IPS-15b (cell line): Measurements from ENCODE around the gene SH3BP5.

ENCODE experiments used
- H3K27me3 ChIP-seq: one replicate; pipeline ENCODE4 v1.6.1; 2013; ENCODE audit warnings: low read length; ENCODE audit not compliant: control insufficient read depth, insufficient read depth
- H3K36me3 ChIP-seq: one replicate; pipeline ENCODE4 v1.6.1; 2013; ENCODE audit warnings: low read length; ENCODE audit not compliant: control insufficient read depth, insufficient read depth
- H3K4me1 ChIP-seq: one replicate; pipeline ENCODE4 v1.6.1; 2013; ENCODE audit warnings: mild to moderate bottlenecking, low read length; ENCODE audit not compliant: control insufficient read depth, insufficient read depth
- H3K4me3 ChIP-seq: one replicate; pipeline ENCODE4 v1.5.1; 2013; ENCODE audit warnings: low read depth, low read length
- H3K9ac ChIP-seq: one replicate; pipeline ENCODE4 v1.6.1; 2013; ENCODE audit warnings: low read depth, mild to moderate bottlenecking, low read length
- H3K9me3 ChIP-seq: one replicate; pipeline ENCODE4 v1.6.1; 2013; ENCODE audit warnings: mild to moderate bottlenecking, low read length; ENCODE audit not compliant: control insufficient read depth, insufficient read depth

The SH3BP5 gene

DNA sequence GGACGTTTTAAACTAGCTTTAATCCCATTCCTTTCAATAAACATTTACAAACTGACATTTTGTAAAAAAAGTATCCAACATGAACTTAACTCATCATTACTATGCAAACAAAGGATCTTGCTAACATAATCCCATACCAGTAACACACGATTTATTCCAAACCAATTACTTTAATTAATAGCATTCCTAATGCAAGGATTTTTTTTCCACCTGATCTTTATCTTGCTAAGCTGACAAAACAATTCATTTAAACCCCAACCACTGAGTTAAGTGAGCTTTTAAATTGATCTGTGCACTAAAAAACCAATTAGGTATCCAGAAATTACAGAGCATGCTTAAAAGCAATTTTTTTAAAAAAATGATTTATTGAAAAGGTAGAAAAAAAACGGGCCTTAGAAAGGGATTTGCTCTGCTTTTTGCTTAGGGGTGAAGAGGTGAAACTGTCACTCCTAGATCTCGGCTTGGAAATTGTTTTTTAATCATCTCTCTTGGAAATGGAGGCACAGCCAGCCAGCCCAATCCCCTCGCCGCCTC, 1.2 kb downstream of the SH3BP5 start:
- Histone ChIP-seq H3K4me1 (peaks cover 6% of the 10 kb centered on the region), H3K4me3 (peak overlapping the region; percentile 88), H3K9ac (no peak overlapping the region)

GRCh38 chr3:15330031-15330596, 2.3 kb downstream of the SH3BP5 start:
- no peak overlapping the region for H3K4me3 ChIP-seq

More for the DNA sequence above, 1.2 kb downstream of the SH3BP5 start:
- Histone ChIP-seq H3K27me3 (peaks cover 25% of the 10 kb centered on the region), H3K9me3 (no peaks in the 10 kb centered on the region), H3K36me3 (no peaks in the 10 kb centered on the region)

GRCh38 chr3:15329046-15330005, 3.1 kb downstream of the SH3BP5 start:
- Histone ChIP-seq H3K4me1 (peaks cover 12% of the 10 kb centered on the region), H3K4me3 (no peak overlapping the region), H3K9ac (no peak overlapping the region)

More at GRCh38 chr3:15330031-15330596, 2.3 kb downstream of the SH3BP5 start:
- H3K9ac ChIP-seq: no peak overlapping the region
- H3K36me3 ChIP-seq: no peaks in the 10 kb centered on the region
- H3K27me3 ChIP-seq: peaks cover 25% of the 10 kb centered on the region
- peaks cover 8% of the 10 kb centered on the region for H3K4me1 ChIP-seq
- no peaks in the 10 kb centered on the region for H3K9me3 ChIP-seq

GRCh38 chr3:15327941-15328340, 4.4 kb downstream of the SH3BP5 start:
- H3K4me3 ChIP-seq: no peak overlapping the region
- no peak overlapping the region for H3K9ac ChIP-seq
- no peaks in the 10 kb centered on the region for H3K9me3 ChIP-seq
- peaks cover 13% of the 10 kb centered on the region for H3K27me3 ChIP-seq
- H3K4me1 ChIP-seq: peaks cover 8% of the 10 kb centered on the region
- H3K36me3 ChIP-seq: no peaks in the 10 kb centered on the region

More at GRCh38 chr3:15329046-15330005, 3.1 kb downstream of the SH3BP5 start:
- no peaks in the 10 kb centered on the region for H3K9me3 ChIP-seq
- H3K27me3 ChIP-seq: peaks cover 25% of the 10 kb centered on the region
- H3K36me3 ChIP-seq: no peaks in the 10 kb centered on the region

DNA sequence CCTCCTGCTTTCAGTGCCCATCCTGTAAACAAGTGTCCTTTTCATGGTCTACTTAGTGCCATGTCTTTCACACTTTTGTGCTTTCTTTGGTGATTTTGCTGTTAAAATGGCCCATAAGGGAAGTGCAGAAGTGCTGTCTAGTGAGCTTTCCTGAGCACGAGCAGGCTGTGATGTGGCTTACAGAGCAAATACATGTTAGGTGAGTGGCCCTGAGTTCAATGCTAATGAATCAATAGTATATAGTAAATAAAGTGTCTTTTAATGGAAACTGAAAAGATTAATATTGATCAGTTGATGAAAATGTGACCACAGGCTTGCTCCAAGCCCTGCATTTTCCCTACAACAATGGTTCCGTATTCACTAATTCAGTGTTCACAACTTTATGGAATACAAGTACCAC, 5.7 kb downstream of the SH3BP5 start:
- H3K36me3 ChIP-seq: no peaks in the 10 kb centered on the region
- no peak overlapping the region for H3K4me3 ChIP-seq
- H3K9me3 ChIP-seq: no peaks in the 10 kb centered on the region
- peaks cover 6% of the 10 kb centered on the region for H3K4me1 ChIP-seq
- H3K9ac ChIP-seq: no peak overlapping the region
- H3K27me3 ChIP-seq: peaks cover 12% of the 10 kb centered on the region

- Histone ChIP-seq H3K4me3 (no peak overlapping the region), H3K4me1 (peaks cover 6% of the 10 kb centered on the region), H3K27me3 (peaks cover 6% of the 10 kb centered on the region), H3K9ac (no peak overlapping the region), H3K36me3 (no peaks in the 10 kb centered on the region), H3K9me3 (no peaks in the 10 kb centered on the region)
Observed at GRCh38 chr3:15326037-15326436, 6.3 kb downstream of the SH3BP5 start.

DNA sequence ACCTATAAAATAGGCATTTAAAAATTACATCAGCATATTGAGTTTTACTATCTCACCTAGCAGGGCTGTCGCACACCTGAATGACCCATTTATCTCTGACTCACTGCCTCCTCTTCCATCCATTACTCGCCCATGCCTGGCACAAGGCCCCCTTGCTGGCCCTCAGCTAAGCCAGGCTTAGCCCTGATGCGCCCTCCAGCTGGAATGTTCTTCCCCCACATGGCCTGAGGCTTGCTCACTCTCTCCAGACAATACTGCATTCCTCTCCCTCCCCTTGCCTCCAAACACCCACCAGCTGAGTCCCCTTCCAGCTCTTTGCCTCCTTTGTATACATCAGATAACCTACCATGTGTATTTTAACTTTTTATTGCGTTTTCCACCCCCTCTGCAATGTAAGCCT, 7.2 kb downstream of the SH3BP5 start:
- Histone ChIP-seq H3K27me3 (no peaks in the 10 kb centered on the region), H3K9me3 (no peaks in the 10 kb centered on the region), H3K4me1 (peaks cover 6% of the 10 kb centered on the region), H3K4me3 (no peak overlapping the region), H3K9ac (no peak overlapping the region), H3K36me3 (no peaks in the 10 kb centered on the region)

DNA sequence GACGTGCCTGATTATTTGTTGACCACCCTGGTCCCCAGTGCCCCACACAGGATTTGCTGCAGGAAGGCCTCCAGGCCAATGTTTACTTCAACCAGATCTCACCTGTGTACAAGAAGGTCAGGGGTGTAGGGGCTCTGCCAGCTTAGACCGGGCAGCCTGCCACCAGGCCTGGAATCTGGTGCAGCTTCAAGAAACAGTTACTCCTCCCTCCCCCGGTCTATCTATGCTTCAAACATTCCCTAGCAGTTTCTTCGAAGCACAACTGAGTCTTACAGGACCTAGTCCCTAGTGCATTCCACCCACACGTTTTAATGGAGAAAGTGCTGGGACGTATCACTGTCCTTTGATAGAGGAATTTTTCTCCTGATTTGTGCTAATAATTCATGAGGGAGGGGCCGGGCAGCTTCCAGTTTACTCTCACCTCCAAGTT, 8.0 kb downstream of the SH3BP5 start:
- Histone ChIP-seq H3K9me3 (no peaks in the 10 kb centered on the region), H3K4me3 (no peak overlapping the region), H3K4me1 (peaks cover 6% of the 10 kb centered on the region), H3K36me3 (no peaks in the 10 kb centered on the region), H3K9ac (no peak overlapping the region), H3K27me3 (no peaks in the 10 kb centered on the region)

GRCh38 chr3:15323063-15323462, 9.3 kb downstream of the SH3BP5 start:
- H3K9me3 ChIP-seq: no peaks in the 10 kb centered on the region
- no peak overlapping the region for H3K9ac ChIP-seq
- no peaks in the 10 kb centered on the region for H3K36me3 ChIP-seq
- H3K4me3 ChIP-seq: no peak overlapping the region
- H3K27me3 ChIP-seq: no peaks in the 10 kb centered on the region
- peaks cover 6% of the 10 kb centered on the region for H3K4me1 ChIP-seq

GRCh38 chr3:15321349-15321748, 11.0 kb downstream of the SH3BP5 start:
- Histone ChIP-seq H3K9me3 (no peaks in the 10 kb centered on the region), H3K4me3 (no peak overlapping the region), H3K9ac (no peak overlapping the region), H3K36me3 (no peaks in the 10 kb centered on the region), H3K27me3 (no peaks in the 10 kb centered on the region), H3K4me1 (peaks cover 6% of the 10 kb centered on the region)

GRCh38 chr3:15319575-15319974, 12.8 kb downstream of the SH3BP5 start:
- Histone ChIP-seq H3K4me1 (no peaks in the 10 kb centered on the region), H3K36me3 (no peaks in the 10 kb centered on the region), H3K27me3 (no peaks in the 10 kb centered on the region), H3K4me3 (no peak overlapping the region), H3K9me3 (no peaks in the 10 kb centered on the region), H3K9ac (no peak overlapping the region)
